Neural cell (in vitro differentiated cells): ENCODE measurements around the gene ZNF460. TPM values are rescaled to one million over a fixed set of nuclear protein-coding genes. Genes with fewer than 3 reads are reported as not detected.

ENCODE experiments used
- H2AFZ ChIP-seq: fragments of 200-600, 300-800 bp; sonication (generic), shearing (Covaris generic); 2 replicates; pipeline ENCODE4 v1.6.0; 2014; ENCODE audit warnings: low read depth, mild to moderate bottlenecking, antibody characterized with exemption, low read length, moderate library complexity
- H3F3A ChIP-seq: fragments of 200-600 bp; shearing (Covaris generic); 2 replicates; pipeline ENCODE4 v1.6.1; 2016; ENCODE audit warnings: mild to moderate bottlenecking, moderate library complexity, mixed read lengths, antibody characterized with exemption, low read length; ENCODE audit not compliant: insufficient read depth, poor library complexity, severe bottlenecking
- H3K27ac ChIP-seq: fragments of 200-600, 300-800 bp; sonication (generic), shearing (Covaris generic); 2 replicates; pipeline ENCODE4 v1.5.1; 2014; ENCODE audit warnings: mild to moderate bottlenecking, low read length, moderate library complexity
- H3K27me3 ChIP-seq: fragments of 300-800, 200-600 bp; sonication (generic), shearing (Covaris generic); 2 replicates; pipeline ENCODE4 v1.6.0; 2014; ENCODE audit warnings: mild to moderate bottlenecking, low read depth, low read length, moderate library complexity; ENCODE audit not compliant: insufficient read depth
- H3K36me3 ChIP-seq: fragments of 300-800, 200-600 bp; sonication (generic), shearing (Covaris generic); 2 replicates; pipeline ENCODE4 v1.5.1; 2014; ENCODE audit warnings: mild to moderate bottlenecking, antibody characterized with exemption, low read length, moderate library complexity; ENCODE audit not compliant: insufficient read depth
- H3K4me2 ChIP-seq: fragments of 300-800, 200-600 bp; sonication (generic), shearing (Covaris generic); 2 replicates; pipeline ENCODE4 v1.6.0; 2014; ENCODE audit warnings: mild to moderate bottlenecking, low read length
- H3K4me3 ChIP-seq: fragments of 300-800, 200-600 bp; sonication (generic), shearing (Covaris generic); 2 replicates; pipeline ENCODE4 v1.5.1; 2014; ENCODE audit warnings: mild to moderate bottlenecking, low read length, moderate library complexity
- H3K79me2 ChIP-seq: fragments of 200-600 bp; shearing (Covaris generic); replicated peaks from 2 replicates; pipeline ENCODE4 v1.6.0; 2014; ENCODE audit warnings: mild to moderate bottlenecking, low read length, moderate library complexity; ENCODE audit not compliant: insufficient read depth
- H3K9ac ChIP-seq: fragments of 300-800, 200-600 bp; sonication (generic), shearing (Covaris generic); 2 replicates; pipeline ENCODE4 v1.6.1; 2016; ENCODE audit warnings: mild to moderate bottlenecking, low read length, mixed read lengths
- H3K9me2 ChIP-seq: fragments of 200-600 bp; shearing (Covaris generic); 2 replicates; pipeline ENCODE4 v1.6.1; 2016; ENCODE audit warnings: mild to moderate bottlenecking, low read length, mixed read lengths; ENCODE audit not compliant: insufficient read depth
- H3K9me3 ChIP-seq: fragments of 200-600, 300-800 bp; sonication (generic), shearing (Covaris generic); 2 replicates; pipeline ENCODE4 v1.6.1; 2016; ENCODE audit warnings: mild to moderate bottlenecking, mixed run types, low read length, moderate library complexity, mixed read lengths
- H4K20me1 ChIP-seq: fragments of 200-600 bp; shearing (Covaris generic); 2 replicates; pipeline ENCODE4 v1.6.1; 2016; ENCODE audit warnings: mild to moderate bottlenecking, mixed run types; ENCODE audit not compliant: insufficient read depth
- EP300 ChIP-seq: fragments of 450-650 bp; conservative IDR thresholded peaks from 2 replicates; pipeline ENCODE4 v1.6.1; 2014; ENCODE audit warnings: antibody characterized with exemption, mild to moderate bottlenecking, moderate library complexity; ENCODE audit not compliant: poor library complexity, severe bottlenecking
- EZH2 ChIP-seq: fragments of 200-600, 300-800 bp; shearing (Covaris generic), sonication (generic); IDR thresholded peaks from 2 replicates; pipeline ENCODE4 v1.6.1; 2014; ENCODE audit warnings: antibody characterized with exemption, low read length, borderline replicate concordance, mild to moderate bottlenecking; ENCODE audit not compliant: insufficient read depth, poor library complexity, severe bottlenecking
- MXI1 ChIP-seq: fragments of 450-650 bp; conservative IDR thresholded peaks from 2 replicates; pipeline ENCODE4 v1.6.1; 2014; ENCODE audit warnings: antibody characterized with exemption, mild to moderate bottlenecking; ENCODE audit not compliant: poor library complexity, severe bottlenecking
- POLR2AphosphoS5 ChIP-seq: IDR thresholded peaks from 2 replicates; pipeline ENCODE4 v1.6.1; 2012
- RAD21 ChIP-seq: fragments of 450-650 bp; conservative IDR thresholded peaks from 2 replicates; pipeline ENCODE4 v1.6.1; 2014; ENCODE audit warnings: antibody characterized with exemption, mild to moderate bottlenecking, moderate library complexity
- REST ChIP-seq: IDR thresholded peaks from 2 replicates; pipeline ENCODE4 v1.6.1; 2012; ENCODE audit warnings: borderline replicate concordance
- SMC3 ChIP-seq: fragments of 450-650 bp; conservative IDR thresholded peaks from 2 replicates; pipeline ENCODE4 v1.6.1; 2014; ENCODE audit warnings: antibody characterized with exemption, mild to moderate bottlenecking, moderate library complexity; ENCODE audit not compliant: poor library complexity
- TAF1 ChIP-seq: IDR thresholded peaks from 2 replicates; pipeline ENCODE4 v1.6.1; 2012; ENCODE audit warnings: low read depth
- polyA plus RNA-seq: library from polyadenylated mRNA; depleted of rRNA; stranded (reverse); fragments of >200 nt; gene quantifications from 2 replicates; pipeline ENCODE4 v1.2.3, GENCODE V29; 2014
- TF ChIP-seq, protein P1 (sequence below): fragments of 450-650 bp; IDR thresholded peaks from 2 replicates; pipeline ENCODE4 v1.5.1; 2014; ENCODE audit warnings: antibody characterized with exemption, mild to moderate bottlenecking, moderate library complexity; ENCODE audit not compliant: poor library complexity, severe bottlenecking

ZNF460 gene
- polyA plus RNA-seq, 1 donor from 2014 or later, result 11.2 TPM

DNA sequence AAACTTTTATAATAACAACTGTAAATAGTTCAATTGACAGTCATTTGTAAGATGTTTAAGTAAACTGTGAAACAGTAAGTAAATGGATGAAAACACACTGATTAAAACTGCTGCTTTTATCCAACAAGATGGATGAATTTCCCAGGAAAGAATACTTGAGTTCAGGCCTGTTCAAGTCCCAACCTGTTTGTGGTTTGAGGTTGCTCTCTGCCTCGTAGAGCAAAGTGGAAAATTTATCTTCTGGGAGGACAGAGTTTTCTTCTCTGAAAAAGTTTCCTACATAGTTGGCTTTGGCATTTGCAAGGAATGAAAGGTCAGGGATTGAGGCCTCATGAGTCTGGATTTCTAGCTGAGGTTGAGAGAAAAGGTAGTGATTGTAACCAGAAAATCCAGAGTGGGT lies 24.8 kb downstream of the ZNF460 start:
- Histone ChIP-seq H3K4me2 (no peak overlapping the region), H3K79me2 (peaks cover 2% of the 10 kb centered on the region), H3F3A (no peaks in the 10 kb centered on the region), H3K27me3 (no peaks in the 10 kb centered on the region), H3K9me3 (no peaks in the 10 kb centered on the region), H3K9me2 (no peaks in the 10 kb centered on the region), H2AFZ (no peak overlapping the region), H3K4me3 (no peak overlapping the region), H4K20me1 (no peaks in the 10 kb centered on the region), H3K9ac (no peak overlapping the region), H3K36me3 (no peaks in the 10 kb centered on the region), H3K27ac (no peak overlapping the region)
- TF ChIP-seq MXI1, result no peak
- TF ChIP-seq, protein P1, sequence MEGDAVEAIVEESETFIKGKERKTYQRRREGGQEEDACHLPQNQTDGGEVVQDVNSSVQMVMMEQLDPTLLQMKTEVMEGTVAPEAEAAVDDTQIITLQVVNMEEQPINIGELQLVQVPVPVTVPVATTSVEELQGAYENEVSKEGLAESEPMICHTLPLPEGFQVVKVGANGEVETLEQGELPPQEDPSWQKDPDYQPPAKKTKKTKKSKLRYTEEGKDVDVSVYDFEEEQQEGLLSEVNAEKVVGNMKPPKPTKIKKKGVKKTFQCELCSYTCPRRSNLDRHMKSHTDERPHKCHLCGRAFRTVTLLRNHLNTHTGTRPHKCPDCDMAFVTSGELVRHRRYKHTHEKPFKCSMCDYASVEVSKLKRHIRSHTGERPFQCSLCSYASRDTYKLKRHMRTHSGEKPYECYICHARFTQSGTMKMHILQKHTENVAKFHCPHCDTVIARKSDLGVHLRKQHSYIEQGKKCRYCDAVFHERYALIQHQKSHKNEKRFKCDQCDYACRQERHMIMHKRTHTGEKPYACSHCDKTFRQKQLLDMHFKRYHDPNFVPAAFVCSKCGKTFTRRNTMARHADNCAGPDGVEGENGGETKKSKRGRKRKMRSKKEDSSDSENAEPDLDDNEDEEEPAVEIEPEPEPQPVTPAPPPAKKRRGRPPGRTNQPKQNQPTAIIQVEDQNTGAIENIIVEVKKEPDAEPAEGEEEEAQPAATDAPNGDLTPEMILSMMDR, result no peak
- TF ChIP-seq REST, result no peak
- no peak for TF ChIP-seq POLR2AphosphoS5
- no peak for TF ChIP-seq TAF1
- TF ChIP-seq EZH2, result no peak
- TF ChIP-seq RAD21, result no peak
- no peak for TF ChIP-seq SMC3
- TF ChIP-seq EP300, result no peak

DNA sequence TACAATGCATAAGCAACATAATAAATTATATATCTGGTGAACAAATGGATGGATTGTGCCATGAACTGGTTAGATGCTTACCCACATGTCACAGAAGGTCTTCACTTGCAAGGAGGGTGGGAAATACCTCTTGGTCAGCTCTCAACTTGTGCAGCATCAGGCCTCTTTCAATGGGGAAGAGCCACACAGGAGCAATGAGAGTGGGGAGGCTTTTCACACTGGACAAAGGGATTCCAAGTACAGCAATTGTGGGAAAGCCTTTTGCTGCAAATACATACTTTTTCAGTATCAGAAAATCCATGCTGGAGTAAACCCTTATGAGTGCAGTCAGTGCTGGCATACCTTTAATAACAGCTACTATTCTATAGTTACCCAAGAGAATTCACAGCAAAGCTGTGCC lies 28.2 kb downstream of the ZNF460 start:
- Histone ChIP-seq H3K4me3 (no peak overlapping the region), H3K27me3 (no peaks in the 10 kb centered on the region), H3K79me2 (no peaks in the 10 kb centered on the region), H3K4me2 (no peak overlapping the region), H2AFZ (no peak overlapping the region), H3K36me3 (no peaks in the 10 kb centered on the region), H3F3A (no peaks in the 10 kb centered on the region), H3K27ac (no peak overlapping the region), H3K9ac (no peak overlapping the region), H3K9me2 (no peaks in the 10 kb centered on the region), H4K20me1 (no peaks in the 10 kb centered on the region), H3K9me3 (no peaks in the 10 kb centered on the region)
- TF ChIP-seq, protein P1, result no peak
- TF ChIP-seq RAD21 (no peak), EZH2 (no peak), TAF1 (no peak), SMC3 (no peak), EP300 (no peak), REST (no peak), POLR2AphosphoS5 (no peak), MXI1 (no peak)
